ENCODE results near the gene CAMK2A.

CAMK2A gene

GRCh38 chr5:150213530-150213929 is 76.0 kb downstream of the CAMK2A start:
- no peak overlapping the region for H3K27ac ChIP-seq
- no peak for DNase-seq (ENCODE audit: low spot score)
- POLR2A ChIA-PET (ENCODE audit: low non-redundant PET): no interaction called here
- CTCF ChIA-PET: no interaction called here
- no peak for TF ChIP-seq CTCF (conservative IDR thresholded peaks at IDR 0.05; ENCODE audit: low read depth)

GRCh38 chr5:150211156-150212030 is 78.2 kb downstream of the CAMK2A start:
- ChIA-PET POLR2A (ENCODE audit: low non-redundant PET) (no interaction called here), CTCF (no interaction called here)
- peak; percentile 54 for DNase-seq (ENCODE audit: low spot score)
- no peak overlapping the region for H3K27ac ChIP-seq
- no peak for TF ChIP-seq CTCF (conservative IDR thresholded peaks at IDR 0.05; ENCODE audit: low read depth)

- DNase-seq (ENCODE audit: low spot score): no peak
- no peak for TF ChIP-seq CTCF (conservative IDR thresholded peaks at IDR 0.05; ENCODE audit: low read depth)
- ChIA-PET CTCF (no interaction called here), POLR2A (ENCODE audit: low non-redundant PET) (no interaction called here)
- no peak overlapping the region for H3K27ac ChIP-seq
Measured at GRCh38 chr5:150210644-150211043, 78.9 kb downstream of the CAMK2A start.

- peak overlapping the region; percentile 76 for H3K27ac ChIP-seq
- POLR2A ChIA-PET (ENCODE audit: low non-redundant PET): interaction anchor here (0.5 kb wide), 1 partner anchor 36 kb away, joined by 3 read pairs; no protein-coding TSS in a partner anchor
- TF ChIP-seq CTCF (conservative IDR thresholded peaks at IDR 0.05; ENCODE audit: low read depth): no peak
- DNase-seq (ENCODE audit: low spot score): peak; percentile 92
- CTCF ChIA-PET: interaction anchor here (1.0 kb wide), 2 partner anchors 9 to 80 kb away, joined by 3 read pairs; no protein-coding TSS in a partner anchor
Measured at GRCh38 chr5:150209099-150209635, 80.4 kb downstream of the CAMK2A start.

GRCh38 chr5:150208187-150209098 is 81.1 kb downstream of the CAMK2A start:
- CTCF ChIA-PET: interaction anchor here (0.6 to 1.0 kb wide), 5 partner anchors 10 to 142 kb away, joined by 3 to 5 read pairs (median 3); no protein-coding TSS in a partner anchor
- peak; percentile 97 for DNase-seq (ENCODE audit: low spot score)
- peak overlapping the region; percentile 76 for H3K27ac ChIP-seq
- TF ChIP-seq CTCF (conservative IDR thresholded peaks at IDR 0.05; ENCODE audit: low read depth): no peak
- POLR2A ChIA-PET (ENCODE audit: low non-redundant PET): no interaction called here

- POLR2A ChIA-PET (ENCODE audit: low non-redundant PET): no interaction called here
- CTCF ChIA-PET: interaction anchor here (0.7 to 1.4 kb wide), 3 partner anchors 12 to 144 kb away, joined by 3 to 7 read pairs (median 3); no protein-coding TSS in a partner anchor
- no peak for DNase-seq (ENCODE audit: low spot score)
- TF ChIP-seq CTCF (conservative IDR thresholded peaks at IDR 0.05; ENCODE audit: low read depth): no peak
- no peak overlapping the region for H3K27ac ChIP-seq
Measured at GRCh38 chr5:150206779-150207115, 82.8 kb downstream of the CAMK2A start.

Measured in RWPE1 (cell line).